Prostate gland (tissue), 2 donors: ENCODE results near the gene SRGAP1.

ENCODE experiments used
- CTCF ChIP-seq, 4 experiments: fragments of 200-600 bp in 2 of 4; fragments of 450-650 bp in 2 of 4; sonication (generic) in 2 of 4; IDR thresholded peaks; 1 replicate in 3 of 4; 2 replicates in 1 of 4; pipeline ENCODE4 v1.5.1; 2016 to 2019; ENCODE audit warnings: antibody characterized with exemption in 4 of 4, mild to moderate bottlenecking in 2 of 4, moderate library complexity in 2 of 4
- POLR2A ChIP-seq: fragments of 450-650 bp; IDR thresholded peaks from one replicate; pipeline ENCODE4 v1.6.1; 2016; ENCODE audit warnings: antibody characterized with exemption, mild to moderate bottlenecking

GRCh38 chr12:64127811-64128210 is 283.3 kb downstream of the SRGAP1 start:
- TF ChIP-seq POLR2A (no peak), CTCF (IDR thresholded peaks at IDR 0.05) (no peak)
